Right lobe of liver (tissue), 4 donors: Measurements from ENCODE around the gene OTC.

ENCODE experiments used
- POLR2A ChIP-seq: fragments of 450-650 bp; IDR thresholded peaks from one replicate; pipeline ENCODE4 v1.6.1; 2017; ENCODE audit warnings: antibody characterized with exemption, mild to moderate bottlenecking
- TF ChIP-seq, protein P1 (sequence below), 4 donors: fragments of 200-600 bp in 3 of 4; fragments of 450-650 bp in 1 of 4; IDR thresholded peaks; one replicate each; pipeline versions ENCODE4 v1.5.1 to v1.8.0; 2016 to 2022; ENCODE audit warnings: antibody characterized with exemption in 4 of 4, mild to moderate bottlenecking in 2 of 4
- donor health status: DM: no; HTN: no; CAD: no.
- donor health status: DM: no; HTN: no; CAD: no.
- donor health status: DM: no; HTN: yes; CAD: no.

DNA sequence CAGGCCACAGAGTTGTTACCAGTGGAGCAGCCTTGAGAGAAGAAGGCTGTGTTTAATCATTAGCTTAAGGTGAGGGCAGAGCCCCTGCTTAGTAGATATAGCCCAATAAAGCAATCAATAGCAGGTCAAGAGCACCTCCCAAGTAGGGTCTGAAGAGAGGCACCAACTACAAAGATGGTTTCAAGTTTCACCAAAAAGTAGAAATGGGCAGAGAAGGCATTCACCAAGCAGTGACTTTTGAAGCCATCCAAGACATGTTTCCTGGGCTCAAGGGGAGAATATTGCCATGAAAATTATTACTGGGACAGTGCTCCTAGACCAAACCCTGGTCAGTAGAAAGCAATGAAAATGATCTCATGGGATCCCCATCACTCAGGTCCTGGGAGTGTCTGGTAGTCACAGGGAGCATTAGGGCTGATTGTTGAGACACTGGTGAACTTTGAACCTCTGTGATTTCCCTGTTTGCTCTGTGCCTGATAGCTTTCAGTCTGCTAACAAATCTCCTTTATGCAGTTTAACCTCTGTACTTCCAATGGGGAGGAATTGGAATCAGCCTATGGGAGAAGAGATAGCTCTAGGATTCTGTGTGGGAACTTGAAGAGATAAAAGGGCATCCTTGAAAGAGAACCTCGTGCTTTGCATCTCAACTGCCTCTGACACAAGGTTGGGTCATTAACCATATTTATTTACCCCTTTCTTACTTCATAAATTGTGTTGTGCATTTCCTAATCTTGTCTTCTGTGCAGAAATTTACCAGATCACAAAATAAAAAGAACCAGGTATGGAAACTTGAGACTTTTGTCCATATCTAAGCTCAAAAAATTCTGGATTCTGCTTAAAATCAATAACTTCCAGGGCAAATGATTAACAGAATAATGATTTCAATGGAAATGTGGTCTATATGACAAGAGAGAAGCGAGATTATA lies 9.3 kb upstream of the OTC start:
- TF ChIP-seq, protein P1, sequence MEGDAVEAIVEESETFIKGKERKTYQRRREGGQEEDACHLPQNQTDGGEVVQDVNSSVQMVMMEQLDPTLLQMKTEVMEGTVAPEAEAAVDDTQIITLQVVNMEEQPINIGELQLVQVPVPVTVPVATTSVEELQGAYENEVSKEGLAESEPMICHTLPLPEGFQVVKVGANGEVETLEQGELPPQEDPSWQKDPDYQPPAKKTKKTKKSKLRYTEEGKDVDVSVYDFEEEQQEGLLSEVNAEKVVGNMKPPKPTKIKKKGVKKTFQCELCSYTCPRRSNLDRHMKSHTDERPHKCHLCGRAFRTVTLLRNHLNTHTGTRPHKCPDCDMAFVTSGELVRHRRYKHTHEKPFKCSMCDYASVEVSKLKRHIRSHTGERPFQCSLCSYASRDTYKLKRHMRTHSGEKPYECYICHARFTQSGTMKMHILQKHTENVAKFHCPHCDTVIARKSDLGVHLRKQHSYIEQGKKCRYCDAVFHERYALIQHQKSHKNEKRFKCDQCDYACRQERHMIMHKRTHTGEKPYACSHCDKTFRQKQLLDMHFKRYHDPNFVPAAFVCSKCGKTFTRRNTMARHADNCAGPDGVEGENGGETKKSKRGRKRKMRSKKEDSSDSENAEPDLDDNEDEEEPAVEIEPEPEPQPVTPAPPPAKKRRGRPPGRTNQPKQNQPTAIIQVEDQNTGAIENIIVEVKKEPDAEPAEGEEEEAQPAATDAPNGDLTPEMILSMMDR (IDR thresholded peaks at IDR 0.05), result no peak
- peak; percentile 20 for TF ChIP-seq POLR2A
